Trophoblast cell (in vitro differentiated cells and primary cell): Measurements from ENCODE around the gene PDCD2. TPM values are rescaled to one million over a fixed set of nuclear protein-coding genes. Genes with fewer than 3 reads are reported as not detected.
A peak's percentile ranks its signal among the peaks of the same experiment; 100 is the strongest.
"Not testable (repeated sequence)": the region's sequence is repeated elsewhere in the genome, so short reads cannot be mapped to it uniquely, and the experiment has no call there.

ENCODE experiments used
- DNase-seq, 2 donors: peaks; one replicate each; pipeline ENCODE4 v3.0.0-alpha.2; 2016
- H2AFZ ChIP-seq: 2 replicates; pipeline ENCODE4 v1.6.1; 2013; ENCODE audit warnings: low read length, moderate library complexity, mild to moderate bottlenecking; ENCODE audit not compliant: insufficient read depth, poor library complexity
- H2AK5ac ChIP-seq: 2 replicates; pipeline ENCODE4 v1.6.1; 2013; ENCODE audit warnings: mild to moderate bottlenecking, low read length
- H2BK120ac ChIP-seq: 2 replicates; pipeline ENCODE4 v1.6.1; 2013; ENCODE audit warnings: low read length, mild to moderate bottlenecking, moderate library complexity; ENCODE audit not compliant: insufficient read depth, poor library complexity
- H2BK12ac ChIP-seq: 2 replicates; pipeline ENCODE4 v1.6.1; 2013; ENCODE audit warnings: mild to moderate bottlenecking, low read length, moderate library complexity
- H2BK5ac ChIP-seq: 2 replicates; pipeline ENCODE4 v1.6.1; 2013; ENCODE audit warnings: low read length, low read depth, moderate library complexity, mild to moderate bottlenecking; ENCODE audit not compliant: poor library complexity
- H3K14ac ChIP-seq: 2 replicates; pipeline ENCODE4 v1.6.1; 2013; ENCODE audit warnings: mild to moderate bottlenecking, low read length
- H3K18ac ChIP-seq: 2 replicates; pipeline ENCODE4 v1.6.1; 2013; ENCODE audit warnings: mild to moderate bottlenecking, low read length
- H3K23ac ChIP-seq: 2 replicates; pipeline ENCODE4 v1.6.1; 2013; ENCODE audit warnings: low read length
- H3K27ac ChIP-seq: 2 replicates; pipeline ENCODE4 v1.5.1; 2013; ENCODE audit warnings: low read depth, mild to moderate bottlenecking, inconsistent platforms, low read length, moderate library complexity
- H3K27me3 ChIP-seq: 2 replicates; pipeline ENCODE4 v1.6.1; 2013; ENCODE audit warnings: inconsistent platforms, mild to moderate bottlenecking, low read length, moderate library complexity; ENCODE audit not compliant: insufficient read depth
- H3K36me3 ChIP-seq, 2 experiments: 1 replicate in 1 of 2; 2 replicates in 1 of 2; pipeline ENCODE4 v1.6.1; 2013; ENCODE audit warnings: low read length in 2 of 2, mild to moderate bottlenecking in 2 of 2, moderate library complexity in 1 of 2; ENCODE audit not compliant: insufficient read depth in 2 of 2, control insufficient read depth in 1 of 2
- H3K4ac ChIP-seq: 2 replicates; pipeline ENCODE4 v1.6.1; 2013; ENCODE audit warnings: low read depth, mild to moderate bottlenecking, low read length, moderate library complexity
- H3K4me1 ChIP-seq, 2 experiments: 1 replicate in 1 of 2; 2 replicates in 1 of 2; pipeline ENCODE4 v1.6.1; 2013; ENCODE audit warnings: low read length in 2 of 2, mild to moderate bottlenecking in 2 of 2, moderate library complexity in 1 of 2; ENCODE audit not compliant: insufficient read depth in 2 of 2, control insufficient read depth in 1 of 2
- H3K4me2 ChIP-seq: 2 replicates; pipeline ENCODE4 v1.6.1; 2013; ENCODE audit warnings: inconsistent platforms, mild to moderate bottlenecking, low read length, moderate library complexity
- H3K4me3 ChIP-seq: 2 replicates; pipeline ENCODE4 v1.5.1; 2013; ENCODE audit warnings: mild to moderate bottlenecking, low read depth, low read length, inconsistent platforms
- H3K79me1 ChIP-seq: one replicate; pipeline ENCODE4 v1.6.1; 2013; ENCODE audit warnings: low read length
- H3K79me2 ChIP-seq: 2 replicates; pipeline ENCODE4 v1.6.1; 2013; ENCODE audit warnings: low read length, mild to moderate bottlenecking; ENCODE audit not compliant: control insufficient read depth, insufficient read depth, poor library complexity
- H3K9ac ChIP-seq: 2 replicates; pipeline ENCODE4 v1.6.1; 2013; ENCODE audit warnings: mild to moderate bottlenecking, low read length
- H3K9me3 ChIP-seq: 2 replicates; pipeline ENCODE4 v1.6.1; 2013; ENCODE audit warnings: low read depth, mild to moderate bottlenecking, control low read depth, inconsistent platforms, low read length; ENCODE audit not compliant: insufficient read depth
- H4K12ac ChIP-seq: 2 replicates; pipeline ENCODE4 v1.6.1; 2013; ENCODE audit warnings: low read depth, mild to moderate bottlenecking, low read length, moderate library complexity
- H4K8ac ChIP-seq: 2 replicates; pipeline ENCODE4 v1.6.1; 2013; ENCODE audit warnings: low read depth, mild to moderate bottlenecking, low read length, moderate library complexity
- H4K91ac ChIP-seq: one replicate; pipeline ENCODE4 v1.6.1; 2013; ENCODE audit warnings: low read depth, mild to moderate bottlenecking, low read length, moderate library complexity
- WGBS: extraction: QIAGEN DNeasy Blood & Tissue Kit; methylation state at CpG from one replicate; pipeline ENCODE4 v1.1.7; 2013; ENCODE audit warnings: missing lambda C conversion rate; ENCODE audit not compliant: insufficient read length, insufficient coverage; ENCODE audit errors: extremely low coverage; 5-methylcytosine and 5-hydroxymethylcytosine counted together
- polyA plus RNA-seq: library from polyadenylated mRNA; stranded (reverse); fragments of 200-250 nt; gene quantifications from 2 replicates; pipeline ENCODE4 v1.2.3, GENCODE V29; 2013

The PDCD2 gene
- polyA plus RNA-seq: 50.5 and 51.8 TPM in 2 replicates

- peak within 1 kb of the TSS; percentile 95 for H4K91ac ChIP-seq
- H3K4ac ChIP-seq: peak within 1 kb of the TSS; percentile 92
- peak within 1 kb of the TSS; percentile 93 for H3K4me2 ChIP-seq
- H3K27ac ChIP-seq: peak within 1 kb of the TSS; percentile 96
- H3K36me3 ChIP-seq: peaks cover 4 to 13% of the 10 kb centered on the region in 2 experiments
- peaks cover 8% of the 10 kb centered on the region for H3K79me2 ChIP-seq
- H3K4me3 ChIP-seq: peak within 1 kb of the TSS; percentile 98
- peak within 1 kb of the TSS; percentile 94 for H4K12ac ChIP-seq
- no peak within 1 kb of the TSS for H3K23ac ChIP-seq
- no peaks in the 10 kb centered on the region for H3K27me3 ChIP-seq
- H3K18ac ChIP-seq: peak within 1 kb of the TSS; percentile 93
- H2BK12ac ChIP-seq: peak within 1 kb of the TSS; percentile 93
- H3K4me1 ChIP-seq: peaks cover 4 to 7% of the 10 kb centered on the region in 2 experiments
- H2BK5ac ChIP-seq: peak within 1 kb of the TSS; percentile 94
- H3K9ac ChIP-seq: peak within 1 kb of the TSS; percentile 92
- peak within 1 kb of the TSS; percentile 97 for H3K14ac ChIP-seq
- H2AFZ ChIP-seq: peak within 1 kb of the TSS; percentile 97
- H4K8ac ChIP-seq: peak within 1 kb of the TSS; percentile 96
- peak within 1 kb of the TSS; percentile 88 for H2AK5ac ChIP-seq
- H3K79me1 ChIP-seq: peaks cover 9% of the 10 kb centered on the region
- DNase-seq: peak; percentile 92 to 93
- no CpG with 5 or more reads among the region's 81 CpGs for WGBS
- peak within 1 kb of the TSS; percentile 93 for H2BK120ac ChIP-seq
- no peaks in the 10 kb centered on the region for H3K9me3 ChIP-seq
Observed at GRCh38 chr6:170584181-170584953, at the start of gene PDCD2. PDCD2 (minus strand) TSS chr6:170584637; CDS start chr6:170584581, 56 bp downstream.

DNA sequence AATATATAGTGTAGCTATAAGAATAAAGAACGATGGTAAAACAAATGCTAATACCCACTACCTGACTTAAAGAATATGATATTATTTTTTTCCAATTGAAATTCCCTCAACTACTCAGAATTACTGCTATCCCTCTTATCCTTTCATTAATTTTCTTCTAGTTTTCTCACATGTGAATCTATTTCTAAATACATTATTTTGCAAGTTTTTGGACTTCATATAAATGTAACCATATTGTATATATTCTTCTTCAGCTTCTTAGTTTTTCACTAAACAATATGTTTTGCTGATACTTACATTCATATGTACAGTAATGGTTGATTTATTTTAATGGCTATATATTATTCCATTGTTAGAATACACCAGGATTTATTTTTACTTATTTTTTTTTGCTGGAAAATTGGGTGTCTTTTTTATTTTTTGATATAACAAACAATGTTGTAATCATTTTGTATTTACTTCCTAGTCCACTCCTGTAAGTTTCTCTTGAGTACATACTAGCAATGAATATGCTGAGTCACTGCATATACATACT, 31.6 kb upstream of the PDCD2 start:
- H3K14ac ChIP-seq, H2AK5ac ChIP-seq, H4K8ac ChIP-seq, H3K23ac ChIP-seq, H3K4me3 ChIP-seq, H3K27me3 ChIP-seq, H2BK5ac ChIP-seq, H3K79me1 ChIP-seq, H3K18ac ChIP-seq, H2BK12ac ChIP-seq, H3K79me2 ChIP-seq, H4K91ac ChIP-seq, H4K12ac ChIP-seq, H2BK120ac ChIP-seq, DNase-seq, H3K4me1 ChIP-seq, H3K36me3 ChIP-seq, H3K9me3 ChIP-seq, H3K27ac ChIP-seq, H2AFZ ChIP-seq, H3K4me2 ChIP-seq, H3K9ac ChIP-seq, H3K4ac ChIP-seq: not testable (repeated sequence)
- no CpG with 5 or more reads among the region's 1 CpG for WGBS

GRCh38 chr6:170612256-170612804, 27.9 kb upstream of the PDCD2 start:
- not testable (repeated sequence) for H2AK5ac ChIP-seq, H4K12ac ChIP-seq
- no CpG with 5 or more reads among the region's 55 CpGs for WGBS

GRCh38 chr6:170609225-170609624, 24.8 kb upstream of the PDCD2 start:
- not testable (repeated sequence) for H3K27ac ChIP-seq, H2BK120ac ChIP-seq, H3K23ac ChIP-seq, H4K91ac ChIP-seq, H3K18ac ChIP-seq, H4K12ac ChIP-seq, H3K4me3 ChIP-seq, H3K9me3 ChIP-seq, H3K4ac ChIP-seq, DNase-seq, H3K79me1 ChIP-seq, H3K36me3 ChIP-seq, H3K79me2 ChIP-seq, H2AFZ ChIP-seq, H2BK5ac ChIP-seq, H2AK5ac ChIP-seq, H4K8ac ChIP-seq, H2BK12ac ChIP-seq, H3K4me1 ChIP-seq, H3K14ac ChIP-seq, H3K27me3 ChIP-seq, H3K4me2 ChIP-seq, H3K9ac ChIP-seq
- no CpG with 5 or more reads among the region's 8 CpGs for WGBS

More at GRCh38 chr6:170612256-170612804, 27.9 kb upstream of the PDCD2 start:
- DNase-seq, H3K27me3 ChIP-seq, H3K9ac ChIP-seq, H3K36me3 ChIP-seq, H3K23ac ChIP-seq, H3K9me3 ChIP-seq, H3K4me2 ChIP-seq, H3K18ac ChIP-seq, H3K4ac ChIP-seq, H2BK5ac ChIP-seq, H2AFZ ChIP-seq, H3K79me2 ChIP-seq, H4K8ac ChIP-seq, H3K4me1 ChIP-seq, H4K91ac ChIP-seq, H3K4me3 ChIP-seq, H2BK120ac ChIP-seq, H3K27ac ChIP-seq, H3K14ac ChIP-seq, H2BK12ac ChIP-seq, H3K79me1 ChIP-seq: not testable (repeated sequence)
